Heart left ventricle (tissue), 16 donors: ENCODE measurements around the gene ACSL3. TPM values are rescaled to one million over a fixed set of nuclear protein-coding genes. Genes with fewer than 3 reads are reported as not detected.

Source experiments
- ATAC-seq, 4 donors: fragments of 200-7000 bp; cut with Tn5 transposase; one replicate each; pipeline ENCODE4 v1.9.1; 2020 to 2022; ENCODE audit warnings: moderate library complexity in 4 of 4, mild to moderate bottlenecking in 3 of 4, moderate number of reproducible peaks in 1 of 4
- DNase-seq, 5 donors: peaks; one replicate each; pipeline ENCODE4 v3.0.0-alpha.2; 2020
- H3K27ac ChIP-seq, 12 donors: fragments of 200-600 bp; sonication (generic) in 4 of 12; one replicate each; pipeline versions ENCODE4 v1.5.0 to v1.8.0; 2016 to 2022; ENCODE audit warnings: mild to moderate bottlenecking in 2 of 12
- H3K27me3 ChIP-seq, 9 donors: fragments of 200-600 bp; sonication (generic) in 2 of 9; one replicate each; pipeline versions ENCODE4 v1.5.1 to v1.8.0; 2016 to 2022; ENCODE audit warnings: mild to moderate bottlenecking in 3 of 9
- H3K36me3 ChIP-seq, 9 donors: fragments of 200-600 bp; sonication (generic) in 2 of 9; one replicate each; pipeline versions ENCODE4 v1.5.0 to v1.8.0; 2018 to 2022; ENCODE audit warnings: mild to moderate bottlenecking in 2 of 9
- H3K4me1 ChIP-seq, 12 donors: fragments of 200-600 bp; sonication (generic) in 4 of 12; one replicate each; pipeline versions ENCODE4 v1.5.0 to v1.8.0; 2016 to 2022; ENCODE audit warnings: mild to moderate bottlenecking in 3 of 12
- H3K4me3 ChIP-seq, 12 donors: fragments of 200-600 bp; sonication (generic) in 4 of 12; one replicate each; pipeline versions ENCODE4 v1.5.0 to v1.8.0; 2017 to 2022; ENCODE audit warnings: mild to moderate bottlenecking in 9 of 12, moderate library complexity in 4 of 12
- H3K9me3 ChIP-seq, 12 donors: fragments of 200-600 bp; sonication (generic) in 4 of 12; one replicate each; pipeline versions ENCODE4 v1.5.0 to v1.8.0; 2016 to 2022; ENCODE audit warnings: mild to moderate bottlenecking in 1 of 12
- CTCF ChIP-seq, 12 donors: fragments of 200-600 bp; sonication (generic) in 4 of 12; IDR thresholded peaks; one replicate each; pipeline versions ENCODE4 v1.5.0 to v1.8.0; 2018 to 2022; ENCODE audit warnings: antibody characterized with exemption in 12 of 12, mild to moderate bottlenecking in 5 of 12
- POLR2A ChIP-seq, 2 donors: fragments of 450-650 bp; IDR thresholded peaks; one replicate each; pipeline ENCODE4 v1.6.1; 2017; ENCODE audit warnings: antibody characterized with exemption in 2 of 2, mild to moderate bottlenecking in 2 of 2, moderate library complexity in 2 of 2
- WGBS, 4 donors: extraction: QIAGEN DNeasy Blood & Tissue Kit in 2 of 4; methylation state at CpG; one replicate each; pipeline versions ENCODE4 v1.1.5 to v1.1.7; 2013 to 2018; 5-methylcytosine and 5-hydroxymethylcytosine counted together
- intact Hi-C, 10 donors: fragments of 100-400 bp; cut with DNase I; formaldehyde crosslinking; loops; one replicate each; pipeline versions ENCODE4 v1.11.1 to v1.14.2; 2022
- polyA plus RNA-seq, 2 donors: library from polyadenylated mRNA; stranded (reverse); fragments of 200-250 nt; gene quantifications; one replicate each; pipeline ENCODE4 v1.2.3, GENCODE V29; 2013
- total RNA-seq, 9 donors: library from RNA; depleted of rRNA in 2 of 9; stranded (reverse); fragments of >200 nt in 2 of 9; fragmentation: NEBNext Ultra II Directional in 3 of 9; extraction: Animal tissue kit (Norgen Biotek cat#: 25700) in 3 of 9; gene quantifications; one replicate each; pipeline versions ENCODE4 v1.1.0 to v1.2.4, GENCODE V29; 2016 to 2023
- donor health status: ischemic (EF 13 %, LVEDD 7.1; RV severe dilation, severe dysfunction).
- donor health status: healthy with polysubstance abuse.
- donor health status: DM: no; HTN: yes; CAD: no.
- donor health status: DM: no; HTN: no; CAD: no.
- donor health status: ischemic (EF 25% LVEDD 6.9; RV normal size, moderate dysfunction).
- donor health status: ischemic (EF 25% LVEDD 5.7; RV mildly dilated, moderate dysfunction).
- donor health status: healthy.
- donor health status: DM: yes; HTN: yes; CAD: no.
- donor health status: ischemic (EF 35%, LVEDD 5.7; RV mildly dilated, moderate dysfunction).
- donor health status: nonischemic (EF 11% LVEDD 7.7; RV severe dilation, severe dysfunction).
- donor health status: DM: yes; HTN: yes; CAD: no.
- donor health status: PGD.
- donor health status: ischemic (EF 29% LVEDD 5.4; RV normal size, mild dysfunction).
- donor health status: nonischemic (EF 23%, LVEDD 6.1; RV moderate dilation, normal function).

The ACSL3 gene
- total and polyA plus RNA-seq, 11 donors = 12.0 to 56.8 (median 51.9) TPM

- no peaks in the 10 kb centered on the region for H3K36me3 ChIP-seq
- intact Hi-C loops = no loop called here
- DNase-seq = no peak
- no peak overlapping the region for H3K27ac ChIP-seq
- 66 to 69% (median 67%) methylated on average over 3 of the region's 3 CpGs for WGBS, 4 donors
- H3K4me3 ChIP-seq = no peak overlapping the region
- peaks cover 2 to 75% (median 41%) of the 10 kb centered on the region in 12 donors for H3K4me1 ChIP-seq
- no peak for ATAC-seq
- no peaks in the 10 kb centered on the region for H3K9me3 ChIP-seq
- no peaks in the 10 kb centered on the region for H3K27me3 ChIP-seq
- TF ChIP-seq CTCF (IDR thresholded peaks at IDR 0.05) = no peak
- TF ChIP-seq POLR2A (IDR thresholded peaks at IDR 0.05) = no peak
Measured at GRCh38 chr2:222879604-222879933, 18.7 kb downstream of the ACSL3 start.

GRCh38 chr2:222882484-222882928 is 21.7 kb downstream of the ACSL3 start:
- intact Hi-C loops = no loop called here
- Histone ChIP-seq H3K27me3 (no peaks in the 10 kb centered on the region), H3K9me3 (no peaks in the 10 kb centered on the region), H3K36me3 (no peaks in the 10 kb centered on the region), H3K4me1 (peaks cover 2 to 87% (median 51%) of the 10 kb centered on the region in 12 donors), H3K4me3 (no peak overlapping the region), H3K27ac (peak overlapping the region in 1 of 12 donors; percentile 40)
- DNase-seq (no peak), ATAC-seq (no peak)
- TF ChIP-seq CTCF (IDR thresholded peaks at IDR 0.05) = no peak
- no peak for TF ChIP-seq POLR2A (IDR thresholded peaks at IDR 0.05)
- 64 to 82% (median 72%) methylated on average over 6 of the region's 6 CpGs for WGBS, 4 donors

- DNase-seq = no peak
- Histone ChIP-seq H3K4me3 (no peak overlapping the region), H3K27me3 (no peaks in the 10 kb centered on the region), H3K4me1 (peaks cover 2 to 79% (median 46%) of the 10 kb centered on the region in 12 donors), H3K27ac (peak overlapping the region in 7 of 12 donors; percentile 21 to 59 (median 40)), H3K36me3 (no peaks in the 10 kb centered on the region), H3K9me3 (no peaks in the 10 kb centered on the region)
- peak in 1 of 4 donors; percentile 27 for ATAC-seq
- 62 to 70% (median 65%) methylated on average over 3 of the region's 3 CpGs for WGBS, 4 donors
- no peak for TF ChIP-seq POLR2A (IDR thresholded peaks at IDR 0.05)
- TF ChIP-seq CTCF (IDR thresholded peaks at IDR 0.05) = no peak
- intact Hi-C loops = no loop called here
Measured at GRCh38 chr2:222883420-222883819, 22.6 kb downstream of the ACSL3 start.

- DNase-seq (no peak), ATAC-seq (peak in 3 of 4 donors; percentile 57 to 73 (median 64))
- WGBS, 4 donors = 13 to 21% (median 17%) methylated on average over 2 of the region's 2 CpGs
- TF ChIP-seq CTCF (IDR thresholded peaks at IDR 0.05) = no peak
- TF ChIP-seq POLR2A (IDR thresholded peaks at IDR 0.05) = no peak
- H3K4me3 ChIP-seq = no peak overlapping the region
- no peaks in the 10 kb centered on the region for H3K9me3 ChIP-seq
- intact Hi-C loops = no loop called here
- no peaks in the 10 kb centered on the region for H3K36me3 ChIP-seq
- peaks cover 2 to 77% (median 41%) of the 10 kb centered on the region in 12 donors for H3K4me1 ChIP-seq
- H3K27ac ChIP-seq = peak overlapping the region in 10 of 12 donors; percentile 1 to 59 (median 42)
- H3K27me3 ChIP-seq = no peaks in the 10 kb centered on the region
Measured at GRCh38 chr2:222884114-222884771, 23.4 kb downstream of the ACSL3 start.
